Measurements from ENCODE around the gene CNTNAP2. TPM values are rescaled to one million over a fixed set of nuclear protein-coding genes. Genes with fewer than 3 reads are reported as not detected.

Gene CNTNAP2
- total and polyA plus RNA-seq, 2 of the 8 experiments (the other 6 are each of a cell fraction or from before 2014, with no cell fraction given) = 27.9 to 71.0 TPM

DNA sequence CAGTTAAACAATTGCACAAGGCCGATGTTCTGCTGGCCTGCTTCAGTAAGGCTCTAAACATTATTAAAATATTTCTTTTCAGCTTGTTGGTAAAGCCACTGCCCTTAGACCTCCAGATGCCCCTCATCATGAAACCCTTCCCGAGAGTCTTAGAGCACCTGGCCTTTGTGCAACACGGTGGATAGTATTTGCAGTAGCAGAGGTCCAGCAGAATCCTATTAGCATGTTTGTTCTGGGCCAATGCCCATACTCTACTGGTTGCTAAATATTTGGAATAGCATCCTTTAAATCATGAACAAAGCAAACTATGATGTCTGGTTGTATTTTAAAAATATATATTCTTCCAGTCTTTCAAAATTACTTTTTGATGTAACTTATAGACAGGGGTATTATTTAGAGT lies 584.6 kb downstream of the CNTNAP2 start:
- H3K9ac ChIP-seq (replicated peaks in 1 of 4; ENCODE audit: extremely low read depth in 1 of 4, low read depth in 3 of 4, low read length in 3 of 4) = no peak overlapping the region
- no peak overlapping the region for H4K91ac ChIP-seq (replicated peaks; ENCODE audit: insufficient read length, low read length)
- H3K4ac ChIP-seq (replicated peaks; ENCODE audit: insufficient read length, low read depth, low read length) = no peak overlapping the region
- no peak overlapping the region for H4K8ac ChIP-seq (ENCODE audit: extremely low read depth, insufficient read depth, low read length)
- WGBS, 2 experiments (ENCODE audit: extremely low coverage in 1 of 2, insufficient coverage in 1 of 2, insufficient read length in 1 of 2, insufficient replicate concordance in 2 of 2, low coverage in 1 of 2, low lambda C conversion rate in 2 of 2, missing lambda C conversion rate in 1 of 2) = 93% methylated on average over 3 of the region's 3 CpGs; no CpG with 5 or more reads in 1 of the 2 experiments
- FAIRE-seq (no peak), DNase-seq (ENCODE audit: low read depth in 1 of 2, low spot score in 2 of 2) (no peak)
- H3K9me3 ChIP-seq (ENCODE audit: insufficient read depth in 2 of 2, low read depth in 1 of 2, low read length in 1 of 2) = no peaks in the 10 kb centered on the region
- ChIA-PET CTCF (ENCODE audit: partially characterized antibody) (interaction anchor here (0.8 kb wide), 1 partner anchor 571 kb away, joined by 3 read pairs; no protein-coding TSS in a partner anchor), POLR2A (ENCODE audit: partially characterized antibody) (no interaction called here)
- no peaks in the 10 kb centered on the region for H4K20me1 ChIP-seq (replicated peaks in 1 of 2; ENCODE audit: control insufficient read depth in 1 of 2, insufficient read depth in 2 of 2, low read length in 2 of 2)
- no peak overlapping the region for H3K4me2 ChIP-seq (ENCODE audit: insufficient read depth in 1 of 2, low read depth in 2 of 2, low read length in 2 of 2)
- H2BK120ac ChIP-seq (replicated peaks; ENCODE audit: low read depth, low read length) = no peak overlapping the region
- H2BK15ac ChIP-seq (ENCODE audit: low read length) = no peak overlapping the region
- no peaks in the 10 kb centered on the region for H3K36me3 ChIP-seq (ENCODE audit: control insufficient read depth in 2 of 4, insufficient read depth in 4 of 4, low read length in 3 of 4)
- H3K23me2 ChIP-seq (ENCODE audit: low read depth, low read length) = no peaks in the 10 kb centered on the region
- H3K4me3 ChIP-seq (ENCODE audit: extremely low read depth in 1 of 4, insufficient read depth in 2 of 4, low read depth in 3 of 4, low read length in 4 of 4) = no peak overlapping the region
- H2AFZ ChIP-seq (ENCODE audit: low read length) = no peak overlapping the region
- H3K27me3 ChIP-seq (replicated peaks in 1 of 4; ENCODE audit: control insufficient read depth in 3 of 4, extremely low read depth in 1 of 4, insufficient read depth in 3 of 4, low read length in 3 of 4) = no peaks in the 10 kb centered on the region
- no peak overlapping the region for H3K14ac ChIP-seq (ENCODE audit: insufficient read length)
- H2BK20ac ChIP-seq (ENCODE audit: low read length) = no peak overlapping the region
- H2AK5ac ChIP-seq (ENCODE audit: low read depth, low read length) = no peak overlapping the region
- H3K27ac ChIP-seq (ENCODE audit: low read depth, low read length) = no peak overlapping the region
- H3K79me2 ChIP-seq (ENCODE audit: control insufficient read depth in 1 of 2, insufficient read depth in 2 of 2, low read length in 2 of 2) = no peaks in the 10 kb centered on the region
- H3K56ac ChIP-seq (replicated peaks; ENCODE audit: insufficient read length, low read depth, low read length) = no peak overlapping the region
- TF ChIP-seq TCF12 (IDR thresholded peaks at IDR 0.05; ENCODE audit: low read depth, low read length) = no peak
- TF ChIP-seq EP300 (IDR thresholded peaks at IDR 0.05; ENCODE audit: borderline replicate concordance in 1 of 2, low read depth in 2 of 2, low read length in 2 of 2) = no peak
- TF ChIP-seq KDM4A (IDR thresholded peaks at IDR 0.05; ENCODE audit: low read depth, low read length, severe bottlenecking) = no peak
- no peak for TF ChIP-seq HDAC6 (IDR thresholded peaks at IDR 0.05; ENCODE audit: low read depth, low read length)
- no peak for TF ChIP-seq BCL11A (IDR thresholded peaks at IDR 0.05; ENCODE audit: low read depth in 2 of 2, low read length in 2 of 2)
- TF ChIP-seq POLR2A (IDR thresholded peaks at IDR 0.05; ENCODE audit: control extremely low read depth in 1 of 2, low read depth in 2 of 2, low read length in 2 of 2) = no peak
- no peak for TF ChIP-seq SAP30 (IDR thresholded peaks at IDR 0.05; ENCODE audit: insufficient read depth, insufficient replicate concordance, low read length)
- TF ChIP-seq RXRA (IDR thresholded peaks at IDR 0.05; ENCODE audit: insufficient read depth, low read depth, low read length) = no peak
- no peak for TF ChIP-seq HDAC2 (IDR thresholded peaks at IDR 0.05; ENCODE audit: borderline replicate concordance in 1 of 2, low read depth in 2 of 2, low read length in 2 of 2)
- TF ChIP-seq RFX5 (IDR thresholded peaks at IDR 0.05; ENCODE audit: borderline replicate concordance, low read depth, low read length) = no peak
- no peak for TF ChIP-seq TAF7 (optimal IDR thresholded peaks at IDR 0.05; ENCODE audit: borderline replicate concordance, low read depth, low read length)
- no peak for TF ChIP-seq BRCA1 (IDR thresholded peaks at IDR 0.05; ENCODE audit: low read depth, low read length)
- TF ChIP-seq KDM5A (IDR thresholded peaks at IDR 0.05; ENCODE audit: low read length) = no peak
- no peak for TF ChIP-seq CBX8 (IDR thresholded peaks at IDR 0.05; ENCODE audit: borderline replicate concordance, low read depth, low read length)
- H3K4me1 ChIP-seq (replicated peaks in 1 of 4; ENCODE audit: control insufficient read depth in 3 of 4, insufficient read depth in 4 of 4, low read length in 3 of 4) = no peaks in the 10 kb centered on the region
- no peak overlapping the region for H3K23ac ChIP-seq (ENCODE audit: insufficient read length)
- no peak overlapping the region for H2BK12ac ChIP-seq (ENCODE audit: low read depth, low read length)
- no peak overlapping the region for H4K5ac ChIP-seq (ENCODE audit: insufficient read length, low read depth, low read length)
- no peak overlapping the region for H3K18ac ChIP-seq (ENCODE audit: extremely low read depth, low read length)
- H2BK5ac ChIP-seq (ENCODE audit: low read depth, low read length) = no peak overlapping the region
- no peaks in the 10 kb centered on the region for H3K79me1 ChIP-seq (ENCODE audit: low read depth, low read length)
